GM18870 (cell line): ENCODE results near the gene RBM14.
"Not testable (repeated sequence)": the region's sequence is repeated elsewhere in the genome, so short reads cannot be mapped to it uniquely, and the experiment has no call there.

Experiments used
- ATAC-seq: cut with Tn5 transposase; IDR thresholded peaks from one replicate; pipeline ENCODE4 v1.9.1; 2021; ENCODE audit warnings: moderate library complexity; ENCODE audit not compliant: unreplicated experiment

The RBM14 gene

GRCh38 chr11:66598993-66599392 lies 17.4 kb upstream of the RBM14 start:
- ATAC-seq: no peak

GRCh38 chr11:66600219-66600618 lies 16.2 kb upstream of the RBM14 start:
- no peak for ATAC-seq

DNA sequence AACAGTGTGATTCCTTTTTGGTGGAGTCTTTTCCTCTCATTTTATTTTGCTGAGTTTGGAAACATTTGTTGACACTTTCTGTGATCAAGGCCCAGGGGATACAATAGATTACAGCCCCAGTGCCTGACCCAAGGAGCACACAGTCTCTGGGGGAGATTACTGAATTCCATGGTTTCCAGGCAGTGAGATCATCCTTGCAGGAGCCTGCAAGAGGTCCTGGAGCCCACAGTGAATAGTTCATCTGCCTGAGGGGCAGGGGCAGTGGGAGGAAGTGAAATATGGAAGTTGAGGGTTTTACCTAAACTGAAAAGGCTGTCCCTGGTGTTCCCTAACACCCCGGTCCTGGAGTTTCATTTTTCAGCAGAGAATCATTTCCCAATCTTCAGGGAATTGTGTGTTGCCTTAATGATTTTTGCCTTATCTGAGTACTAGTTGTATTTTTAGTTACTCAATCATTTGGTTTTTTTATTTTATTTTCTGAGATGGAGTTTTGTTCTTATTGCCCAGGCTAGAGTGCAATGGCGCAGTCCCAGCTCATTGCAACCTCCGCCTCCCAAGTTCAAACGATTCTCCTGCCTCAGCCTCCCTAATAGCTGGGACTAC lies 15.7 kb upstream of the RBM14 start:
- ATAC-seq: no peak

- no peak for ATAC-seq
Observed at GRCh38 chr11:66603072-66603471, 13.4 kb upstream of the RBM14 start.

DNA sequence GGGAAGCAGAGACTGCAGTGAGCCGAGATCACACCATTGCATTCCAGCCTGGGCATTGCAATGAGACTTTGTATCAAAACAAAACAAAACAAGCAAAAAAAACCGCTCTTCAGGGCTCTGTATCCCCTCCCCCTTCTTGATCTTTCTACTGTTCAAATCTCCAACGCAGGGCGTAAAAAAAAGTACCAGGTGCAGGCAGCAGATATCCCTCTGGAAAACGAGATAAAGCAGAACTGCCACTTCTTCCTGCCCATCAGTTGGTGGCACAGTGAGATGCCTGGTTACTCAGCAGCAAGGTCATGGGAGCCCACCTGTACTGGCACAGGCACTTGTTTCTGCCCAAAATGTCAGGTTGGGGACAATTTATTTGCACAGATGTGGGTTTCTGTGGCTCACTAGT lies 12.3 kb upstream of the RBM14 start:
- no peak for ATAC-seq

GRCh38 chr11:66606608-66607007 lies 9.8 kb upstream of the RBM14 start:
- not testable (repeated sequence) for ATAC-seq

- no peak for ATAC-seq
Observed at GRCh38 chr11:66607126-66607834, 9.2 kb upstream of the RBM14 start.

- ATAC-seq: no peak
Observed at GRCh38 chr11:66609721-66610617, 6.5 kb upstream of the RBM14 start.

DNA sequence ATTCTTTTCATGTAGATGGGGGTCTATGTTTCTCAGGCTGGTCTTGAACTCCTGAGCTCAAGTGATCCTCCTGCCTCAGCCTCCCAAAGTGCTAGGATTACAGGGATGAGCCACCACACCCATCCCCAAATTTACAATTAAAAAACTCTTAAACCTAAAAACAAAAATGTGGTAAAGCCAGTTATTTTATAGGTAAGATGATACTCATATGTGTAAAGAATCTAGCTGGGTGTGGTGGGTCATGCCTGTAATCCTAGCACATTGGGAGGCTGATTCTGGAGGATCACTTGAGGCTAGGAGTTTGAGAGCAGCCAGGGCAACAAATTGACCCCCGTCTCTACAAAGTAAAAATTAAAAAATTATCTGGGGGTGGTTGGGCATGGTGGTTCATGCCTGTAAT lies 4.0 kb upstream of the RBM14 start:
- ATAC-seq: no peak

DNA sequence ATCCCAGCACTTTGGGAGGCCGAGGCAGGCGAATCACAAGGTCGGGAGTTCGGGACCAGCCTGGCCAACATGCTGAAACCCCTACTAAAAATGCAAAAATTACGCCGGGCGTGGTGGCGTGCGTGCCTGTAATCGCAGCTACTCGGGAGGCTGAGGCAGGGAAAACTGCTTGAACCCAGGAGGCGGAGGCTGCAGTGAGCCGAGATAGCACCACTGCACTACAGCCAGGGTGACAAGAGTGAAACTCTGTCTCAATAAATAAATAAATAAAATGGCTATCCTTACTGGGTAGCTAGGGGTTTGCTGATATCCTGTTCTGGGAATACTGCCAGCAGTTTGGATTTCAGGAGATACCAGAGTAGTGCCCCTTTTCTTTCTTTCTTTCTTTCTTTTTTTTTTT lies 2.4 kb upstream of the RBM14 start:
- ATAC-seq: no peak

- no peak for ATAC-seq
Observed at GRCh38 chr11:66617155-66617834, 865 bp downstream of the RBM14 start.

DNA sequence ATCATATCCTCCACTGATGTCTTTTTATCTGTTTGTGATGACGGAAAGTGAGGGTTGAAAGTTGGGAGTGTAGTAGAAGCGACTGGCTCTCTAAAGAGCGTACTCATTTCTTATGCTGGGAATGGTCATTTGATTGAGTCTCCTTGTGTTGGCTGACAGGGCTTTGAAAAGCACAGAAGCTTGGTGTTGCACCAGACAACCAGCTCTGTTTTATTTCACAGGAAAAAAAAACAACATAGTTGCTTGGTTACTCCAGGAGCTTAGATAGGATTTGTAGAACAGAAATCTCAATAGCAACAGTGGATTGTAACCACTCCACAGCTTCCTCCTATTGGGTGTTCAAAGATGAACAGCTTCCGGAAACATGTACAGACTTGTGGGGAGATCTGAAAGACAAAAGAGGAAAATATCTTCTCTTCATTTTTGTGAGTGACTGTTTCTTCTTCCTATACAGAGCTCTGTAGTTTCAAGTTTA lies 2.7 kb downstream of the RBM14 start:
- no peak for ATAC-seq

GRCh38 chr11:66624450-66624849 lies 8.0 kb downstream of the RBM14 start:
- ATAC-seq: no peak

- no peak for ATAC-seq
Observed at GRCh38 chr11:66625041-66625751, 8.8 kb downstream of the RBM14 start.

DNA sequence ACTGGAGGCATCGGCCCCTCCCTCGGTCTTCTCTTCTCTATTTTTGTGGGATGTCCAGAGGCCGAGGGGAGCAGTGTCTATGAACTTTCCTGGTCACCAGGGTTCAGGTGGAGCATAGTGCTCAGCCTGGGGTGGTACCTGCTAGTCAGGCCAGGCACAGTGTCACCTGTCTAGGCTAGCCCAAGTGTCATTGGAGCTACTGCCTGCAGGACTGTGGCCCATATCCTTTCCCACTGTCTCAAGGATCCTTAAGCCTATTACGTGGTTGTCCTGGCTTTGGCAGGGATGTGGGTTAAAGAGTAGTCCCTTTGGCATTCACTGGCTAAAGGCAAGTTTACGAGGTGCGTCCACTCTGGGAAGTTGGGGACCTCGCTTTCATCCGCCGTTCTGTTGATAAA lies 9.3 kb downstream of the RBM14 start:
- ATAC-seq: no peak

- ATAC-seq: no peak
Observed at GRCh38 chr11:66626382-66626781, 10.0 kb downstream of the RBM14 start.

DNA sequence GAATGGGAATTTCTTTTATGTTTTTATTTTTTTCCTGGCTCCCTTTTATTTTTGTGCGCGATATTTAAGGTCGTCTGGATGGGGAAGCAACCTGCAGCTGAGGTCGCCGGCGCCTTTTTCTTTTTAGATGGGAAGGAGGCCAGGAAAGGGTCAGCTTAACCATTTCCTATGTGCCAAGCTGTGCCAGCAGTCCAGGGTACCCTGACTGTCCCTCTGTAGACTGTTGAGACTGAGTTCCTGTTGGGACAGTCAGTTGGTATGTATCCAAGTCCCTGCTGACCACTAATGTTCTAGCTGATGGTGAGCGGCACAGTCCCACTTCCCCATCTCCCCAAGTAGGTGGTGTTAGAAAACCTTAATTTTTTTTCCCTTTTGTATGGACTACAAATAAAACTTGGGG lies 10.5 kb downstream of the RBM14 start:
- no peak for ATAC-seq

GRCh38 chr11:66628061-66628603 lies 11.7 kb downstream of the RBM14 start:
- ATAC-seq: no peak

- ATAC-seq: no peak
Observed at GRCh38 chr11:66629356-66629755, 12.9 kb downstream of the RBM14 start.

- no peak for ATAC-seq
Observed at GRCh38 chr11:66631883-66632282, 15.5 kb downstream of the RBM14 start.
